Measurements from ENCODE around the gene GREM2.
A peak's percentile ranks its signal among the peaks of the same experiment; 100 is the strongest.

GREM2 gene

DNA sequence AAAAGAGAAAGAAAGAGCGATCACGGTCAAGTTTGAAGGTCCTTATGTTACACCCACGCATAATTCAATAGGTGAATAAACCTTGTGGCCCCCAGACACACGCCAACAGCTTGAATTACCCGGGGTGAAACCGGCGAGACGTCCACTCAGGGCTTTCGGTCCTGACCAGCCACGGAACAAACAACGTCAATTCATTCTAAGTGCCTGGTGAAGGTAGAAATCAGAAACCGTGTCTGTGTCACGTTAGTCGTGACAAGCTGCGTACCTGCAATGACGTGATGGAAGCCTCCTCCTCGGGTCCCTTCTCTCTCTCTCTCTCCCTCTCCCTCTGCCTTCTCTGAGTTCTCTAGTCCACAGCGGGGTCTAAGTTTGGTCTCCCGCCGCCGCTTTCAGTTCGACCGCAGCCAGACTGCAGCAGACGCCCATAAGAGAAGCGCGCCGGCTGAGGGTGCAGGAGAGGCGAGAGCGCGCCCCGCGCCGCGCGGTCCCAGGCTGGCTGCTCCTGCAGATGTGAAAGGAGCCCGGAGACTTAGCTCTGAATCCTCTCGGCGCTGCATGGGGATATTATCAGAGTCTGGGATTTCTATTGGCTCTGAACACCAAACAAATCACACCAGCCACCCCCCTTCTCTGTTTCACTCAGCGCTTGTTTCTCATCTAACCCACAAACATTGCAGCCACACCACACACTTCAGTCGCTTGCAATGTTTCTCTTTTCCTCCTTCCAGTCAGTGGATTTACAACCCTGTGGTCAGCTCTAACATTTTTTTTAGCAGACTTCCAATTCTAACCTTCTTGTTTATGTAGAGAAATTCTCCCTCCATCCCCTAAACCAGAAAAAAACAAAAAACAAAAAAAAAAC lies at the start of gene GREM2:
TSS of gene GREM2 (minus strand) at position 537 of the 862 bp plus-strand sequence. CDS start 118,680 bp downstream, outside the sequence.
- DNase-seq (ENCODE audit: low spot score): peak; percentile 32

DNA sequence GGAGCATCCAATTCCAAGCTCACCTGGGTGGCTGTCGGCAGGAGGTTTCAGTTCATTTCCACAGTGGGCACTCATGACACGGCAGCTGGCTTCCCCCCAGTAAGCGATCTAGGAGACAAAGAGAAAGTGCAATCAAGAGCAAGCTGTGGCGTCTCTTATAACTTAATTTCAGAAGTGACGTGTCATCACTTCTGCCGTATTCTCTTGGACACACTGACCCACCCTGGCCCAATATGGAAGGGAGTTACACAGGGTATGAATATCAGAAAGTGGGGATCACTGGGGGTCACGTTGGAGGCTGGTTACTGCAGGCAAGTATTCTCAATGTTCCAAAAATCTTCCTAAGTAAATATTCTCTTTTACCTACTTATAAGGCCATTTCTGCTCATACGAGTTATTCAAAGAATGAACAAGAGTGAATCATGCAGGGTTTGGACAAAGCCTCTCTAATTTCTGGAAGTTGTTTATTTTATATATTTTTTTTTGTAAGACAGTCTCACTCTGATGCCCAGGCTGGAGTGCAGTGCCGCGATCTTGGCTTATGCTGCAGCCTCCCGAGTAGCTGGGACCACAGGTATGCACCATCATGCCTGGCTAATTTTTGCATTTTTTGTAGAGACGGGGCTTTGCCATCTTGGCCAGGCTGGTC lies 46.5 kb upstream of the GREM2 start:
- no peak for DNase-seq (ENCODE audit: low spot score)

DNA sequence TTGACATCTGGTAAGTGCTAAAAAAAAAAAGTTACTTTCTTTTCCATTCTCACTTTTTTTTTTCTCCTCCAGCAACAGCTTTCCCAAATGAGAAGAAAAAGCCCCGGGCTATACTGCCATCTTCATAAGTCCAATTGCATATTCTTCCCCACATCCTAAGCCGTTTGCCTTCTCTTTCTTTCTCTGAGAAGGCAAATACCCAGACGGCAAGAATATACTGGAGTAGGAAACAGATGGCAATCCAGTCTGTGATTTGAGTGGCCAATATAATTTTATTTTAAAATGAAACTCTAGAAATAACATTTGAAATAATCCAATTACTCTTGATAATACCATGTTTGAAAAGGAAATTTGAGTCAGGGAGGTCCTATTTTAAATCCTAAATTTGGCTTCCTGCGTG lies 44.6 kb upstream of the GREM2 start:
- DNase-seq (ENCODE audit: low spot score): no peak

DNA sequence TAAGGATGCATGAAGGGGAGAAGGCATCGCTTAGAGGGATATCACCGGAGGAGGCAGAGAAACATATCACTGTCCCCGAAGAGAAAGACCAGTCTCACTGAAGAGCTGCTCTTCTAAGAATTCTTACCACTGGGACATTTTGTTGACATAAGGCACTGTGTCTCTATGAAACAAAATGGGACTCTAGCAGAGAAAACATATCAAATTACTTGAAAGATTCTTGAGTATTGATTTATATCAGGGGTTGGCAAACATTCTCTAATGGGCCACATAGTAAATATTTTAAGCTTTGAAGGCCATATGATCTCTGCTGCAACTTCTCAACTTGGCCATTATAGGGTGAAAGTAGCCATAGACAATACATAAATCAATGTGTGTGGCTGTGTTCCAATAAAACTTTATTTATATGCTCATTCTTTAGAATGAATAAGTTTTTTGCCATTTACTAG lies 41.0 kb upstream of the GREM2 start:
- no peak for DNase-seq (ENCODE audit: low spot score)

DNA sequence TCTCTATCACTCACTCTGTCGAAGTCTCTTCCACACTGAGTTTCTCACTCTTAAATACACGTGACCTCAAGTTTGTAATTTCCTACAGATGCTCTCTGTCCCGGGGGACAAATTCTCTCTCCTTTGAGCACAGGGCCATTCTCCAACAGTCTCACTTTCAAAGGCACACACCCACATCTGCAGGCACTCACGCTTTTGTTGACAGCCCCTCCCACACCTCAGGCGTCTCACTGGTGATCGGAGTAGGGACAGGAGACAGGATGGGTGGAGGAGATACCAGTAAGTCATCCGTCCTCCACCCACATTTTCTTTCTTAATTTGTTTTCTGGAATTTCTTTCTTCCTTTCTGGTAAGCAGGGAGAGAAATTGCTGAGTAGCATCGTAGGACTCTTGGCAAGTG lies 40.6 kb upstream of the GREM2 start:
- no peak for DNase-seq (ENCODE audit: low spot score)

DNA sequence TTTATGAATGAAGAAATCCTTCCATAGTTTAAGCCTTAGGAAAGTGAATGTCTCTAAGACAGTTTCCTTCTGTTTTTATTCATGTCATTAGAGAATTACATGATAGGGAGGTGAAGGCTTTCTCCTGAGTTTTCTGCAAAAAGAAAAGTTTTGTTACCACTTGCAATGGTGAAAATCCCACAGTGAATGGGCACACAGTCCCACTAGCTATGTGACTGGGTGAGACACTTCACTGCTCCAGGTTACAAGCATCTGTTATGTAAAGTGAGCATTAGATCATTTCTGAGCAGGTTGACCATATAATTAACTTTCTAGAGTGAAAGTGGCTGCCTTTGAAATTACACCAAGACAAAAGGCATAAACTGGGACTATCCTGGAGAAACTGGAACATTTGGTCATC lies 38.9 kb upstream of the GREM2 start:
- no peak for DNase-seq (ENCODE audit: low spot score)

DNA sequence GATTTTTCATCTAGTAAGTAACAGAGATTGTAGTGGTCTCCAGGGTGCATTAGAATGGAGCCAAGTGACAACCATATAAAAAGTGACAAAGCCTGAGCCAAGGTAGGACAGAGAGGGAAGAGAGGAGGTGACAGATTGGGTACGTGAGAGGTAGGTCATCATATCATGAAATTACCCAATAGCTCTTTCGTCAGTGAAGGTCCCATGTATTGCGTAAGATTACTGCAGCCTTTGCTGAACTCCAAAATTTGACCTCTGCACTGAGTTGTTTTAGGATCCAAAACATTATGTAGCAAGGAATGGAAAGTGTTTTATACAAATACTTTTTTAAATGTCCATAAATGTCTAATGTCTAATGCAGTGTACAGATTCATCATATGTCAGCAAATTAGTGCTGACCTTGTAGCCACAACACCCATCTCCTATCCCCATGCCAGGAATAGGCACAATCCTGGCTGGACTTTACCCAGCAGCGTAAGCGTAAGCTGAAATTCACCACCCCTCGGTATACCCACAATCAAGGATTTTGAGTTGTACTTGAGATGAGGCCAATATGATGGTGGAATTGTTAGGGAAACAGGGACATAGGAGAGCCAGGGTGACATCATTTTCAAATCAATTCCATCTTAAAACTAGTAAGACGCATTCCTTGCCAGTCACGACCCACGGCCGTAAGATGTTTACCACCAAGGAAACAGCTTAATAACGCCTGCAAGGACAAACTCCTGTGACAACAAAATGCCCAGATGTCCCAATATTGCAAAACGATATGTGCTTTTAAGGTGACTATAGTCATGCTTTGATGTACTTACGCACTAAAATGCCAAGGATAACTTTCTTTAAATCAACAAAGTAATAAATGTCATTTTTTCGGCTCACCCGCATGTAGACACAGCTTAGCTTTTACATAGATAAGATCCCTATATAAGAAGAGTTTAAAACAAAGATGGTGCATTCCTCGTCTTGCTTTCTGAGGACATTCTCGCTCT lies 38.1 kb upstream of the GREM2 start:
- DNase-seq (ENCODE audit: low spot score): no peak

DNA sequence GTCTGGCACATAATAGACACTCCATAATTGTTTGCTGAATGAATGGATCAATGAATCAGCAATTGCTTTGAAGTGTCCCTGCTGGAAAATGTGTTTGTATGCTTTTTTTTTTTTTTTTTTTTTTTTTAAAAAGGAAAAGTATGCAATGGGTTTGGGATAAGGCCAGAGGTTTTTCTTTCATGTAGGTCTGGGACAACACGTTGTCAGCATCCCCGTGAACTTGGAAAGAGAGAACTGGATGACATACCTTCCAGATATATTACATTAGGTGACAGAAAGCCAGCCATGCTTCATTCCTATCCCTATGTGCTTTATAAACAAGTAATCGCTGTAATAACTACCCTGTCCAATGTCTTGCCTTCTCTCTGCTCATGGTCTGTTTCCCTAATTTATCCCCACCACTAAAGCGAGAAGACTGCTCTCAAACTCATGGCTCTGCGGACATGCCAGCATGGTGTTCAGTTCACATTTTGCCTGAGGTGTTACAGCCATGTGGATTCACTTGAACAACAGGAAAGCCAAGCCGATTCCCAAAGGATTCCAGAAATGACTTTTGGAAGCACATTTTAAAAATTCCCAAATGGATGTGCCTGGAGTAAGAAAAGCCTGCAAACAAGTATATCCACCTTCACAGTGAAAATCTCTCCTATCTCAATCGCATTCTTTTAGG lies 34.8 kb upstream of the GREM2 start:
- no peak for DNase-seq (ENCODE audit: low spot score)

DNA sequence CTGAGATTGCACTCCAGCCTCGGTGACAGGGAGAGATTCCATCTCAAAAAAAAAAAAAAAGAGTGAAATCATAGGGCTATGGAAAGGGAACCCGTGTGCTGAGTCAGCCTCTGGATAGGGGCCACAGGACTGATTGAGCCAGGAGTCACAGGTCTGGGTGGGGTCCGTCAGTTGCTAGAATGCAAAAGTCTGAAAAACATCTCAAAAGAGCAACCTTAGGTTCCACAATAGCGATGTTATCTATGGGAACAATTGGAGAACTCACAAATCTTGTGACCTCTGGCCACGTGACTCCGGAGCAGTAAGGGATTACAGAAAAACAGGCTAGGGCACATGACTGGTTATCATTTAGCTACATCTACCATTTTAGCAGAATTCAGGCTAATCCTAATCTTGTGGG lies 32.8 kb upstream of the GREM2 start:
- no peak for DNase-seq (ENCODE audit: low spot score)

DNA sequence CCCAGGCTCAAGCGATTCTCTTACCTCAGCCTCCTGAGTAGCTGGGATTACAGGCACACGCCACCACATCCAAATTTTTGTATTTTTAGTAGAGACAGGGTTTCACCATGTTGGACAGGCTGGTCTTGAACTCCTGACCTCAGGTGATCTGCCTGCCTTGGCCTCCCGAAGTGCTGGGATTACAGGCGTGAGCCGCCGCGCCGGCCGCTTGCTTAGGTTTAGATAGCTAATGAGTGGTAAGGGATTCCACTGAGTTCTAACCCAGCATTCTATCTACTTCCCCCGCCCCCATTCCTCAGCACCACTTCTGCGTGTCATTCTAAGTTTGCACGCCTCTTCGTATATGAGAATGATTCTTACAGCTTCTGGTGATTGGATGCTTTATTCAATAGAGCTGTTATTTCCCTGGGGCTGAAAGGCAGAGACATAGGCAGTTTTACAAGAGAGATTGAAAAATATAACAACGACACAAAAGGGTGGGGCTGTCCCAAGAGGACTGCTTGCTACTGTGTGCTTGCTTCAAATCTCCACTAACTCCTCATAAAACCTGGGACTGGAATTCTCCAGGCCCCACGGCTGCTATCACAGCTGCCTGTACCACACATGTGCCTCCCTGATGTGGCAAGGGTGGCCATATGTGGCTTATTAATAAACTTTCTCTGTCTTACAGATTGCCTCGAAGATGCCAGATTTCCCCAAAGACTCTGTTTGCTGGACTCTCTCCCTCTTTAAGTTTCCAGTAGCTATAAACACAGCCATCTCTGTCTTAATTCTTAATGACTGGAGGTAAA lies 23.7 kb upstream of the GREM2 start:
- no peak for DNase-seq (ENCODE audit: low spot score)

DNA sequence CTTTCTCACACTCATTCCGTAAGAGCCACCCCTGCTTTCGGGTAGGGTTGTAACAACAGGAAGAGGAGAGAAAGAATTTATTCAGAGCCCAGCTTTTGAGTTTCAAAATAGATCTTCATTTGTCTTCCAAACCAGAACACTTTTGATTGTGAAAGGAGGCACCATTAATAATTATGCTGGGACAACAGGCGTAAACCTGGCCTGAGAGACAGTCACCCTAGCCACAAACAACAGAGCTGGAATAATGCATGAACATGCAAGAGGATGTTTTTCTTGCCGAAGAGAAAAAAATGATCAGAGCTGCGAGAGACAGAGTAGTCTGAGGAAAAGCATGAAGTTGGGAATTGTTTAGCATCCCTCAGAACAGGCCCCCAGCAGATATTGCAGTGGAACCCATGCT lies 18.5 kb upstream of the GREM2 start:
- no peak for DNase-seq (ENCODE audit: low spot score)

DNA sequence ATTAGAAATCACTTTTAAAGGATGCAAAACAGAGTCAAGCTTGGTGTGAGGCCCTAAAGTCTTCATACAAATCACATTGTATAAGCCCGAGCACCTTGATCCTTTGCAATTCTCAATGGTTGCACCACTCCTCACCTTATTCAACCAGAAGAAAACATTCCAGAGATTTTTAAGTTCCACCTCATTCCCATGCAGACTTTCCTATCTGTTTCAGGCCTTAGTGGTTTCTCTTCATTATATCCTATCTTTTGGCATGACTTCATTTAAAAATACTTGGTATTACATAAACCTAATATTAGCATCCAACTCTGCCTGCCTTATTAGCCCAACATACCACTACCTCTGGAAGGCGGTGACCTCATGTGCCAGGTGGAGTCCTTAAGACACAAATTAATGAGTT lies 9.3 kb upstream of the GREM2 start:
- DNase-seq (ENCODE audit: low spot score): no peak

DNA sequence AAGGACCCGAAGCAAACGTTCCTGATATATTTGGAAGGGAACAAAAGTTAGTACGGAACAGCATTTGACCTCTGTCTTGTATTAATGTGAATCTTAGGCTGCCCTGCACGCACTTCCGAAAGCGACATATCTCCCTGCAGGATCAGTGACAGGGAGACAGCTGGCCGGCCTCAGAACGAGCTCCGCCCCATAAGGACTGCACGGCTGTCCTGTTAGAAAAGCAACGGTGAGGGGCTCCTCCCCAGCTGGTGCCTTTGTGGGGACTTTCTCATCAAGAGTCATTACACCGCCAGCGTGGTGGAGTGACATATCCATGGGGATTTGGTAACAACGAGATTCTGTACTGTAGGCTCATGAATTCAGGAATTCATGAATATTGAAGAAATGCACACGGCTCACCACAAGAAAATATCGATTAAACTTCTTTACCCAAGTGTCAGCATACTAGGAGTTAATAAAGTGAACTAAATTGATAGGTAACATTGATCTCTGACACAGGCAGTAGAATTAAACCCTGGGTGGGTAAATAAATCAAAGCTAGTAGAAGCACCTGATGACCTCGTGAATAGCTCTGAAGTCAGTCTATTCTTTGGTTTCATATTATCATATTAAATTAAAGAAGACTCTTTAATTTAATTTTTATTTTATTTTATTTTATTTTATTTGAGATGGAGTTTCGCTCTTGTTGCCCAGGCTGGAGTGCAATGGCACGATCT lies 8.1 kb upstream of the GREM2 start:
- DNase-seq (ENCODE audit: low spot score): no peak

DNA sequence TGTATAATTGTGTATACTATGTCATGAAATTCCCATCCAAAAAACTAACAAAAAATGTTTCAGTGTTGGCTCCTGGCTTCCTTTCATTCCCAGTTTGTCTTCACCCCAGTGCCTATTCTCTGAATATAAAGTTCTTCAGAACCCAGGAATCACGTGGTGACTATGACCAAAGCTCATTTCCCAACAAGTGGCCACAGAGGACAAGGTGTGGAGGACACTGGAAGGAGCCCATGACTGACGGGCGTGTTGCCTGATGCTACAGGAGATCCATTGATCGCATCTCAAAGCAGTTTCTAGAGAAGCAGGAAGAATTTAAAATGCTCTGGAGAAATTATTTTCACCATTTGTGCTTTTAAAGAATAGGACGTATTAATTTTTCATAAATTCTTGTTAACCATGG lies 7.4 kb upstream of the GREM2 start:
- DNase-seq (ENCODE audit: low spot score): no peak

DNA sequence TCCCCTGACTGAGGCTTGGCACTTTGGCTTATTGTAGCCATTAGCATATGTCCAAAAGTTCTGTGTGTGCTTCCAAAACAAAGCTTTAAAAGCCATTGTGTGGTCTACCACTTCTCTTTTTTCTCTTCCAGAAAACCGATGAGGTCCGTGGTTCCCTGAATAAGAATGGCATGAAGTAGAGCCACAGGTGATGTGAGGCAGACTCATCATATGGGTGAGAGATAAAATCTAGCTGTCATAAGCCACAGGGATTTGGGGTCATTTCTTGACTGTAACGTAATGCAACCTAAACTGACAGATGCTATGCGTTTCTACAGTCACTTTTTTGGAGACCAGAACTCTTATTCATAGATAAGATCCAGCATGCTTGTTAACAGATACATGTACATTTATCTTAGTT lies 7.0 kb upstream of the GREM2 start:
- no peak for DNase-seq (ENCODE audit: low spot score)

DNA sequence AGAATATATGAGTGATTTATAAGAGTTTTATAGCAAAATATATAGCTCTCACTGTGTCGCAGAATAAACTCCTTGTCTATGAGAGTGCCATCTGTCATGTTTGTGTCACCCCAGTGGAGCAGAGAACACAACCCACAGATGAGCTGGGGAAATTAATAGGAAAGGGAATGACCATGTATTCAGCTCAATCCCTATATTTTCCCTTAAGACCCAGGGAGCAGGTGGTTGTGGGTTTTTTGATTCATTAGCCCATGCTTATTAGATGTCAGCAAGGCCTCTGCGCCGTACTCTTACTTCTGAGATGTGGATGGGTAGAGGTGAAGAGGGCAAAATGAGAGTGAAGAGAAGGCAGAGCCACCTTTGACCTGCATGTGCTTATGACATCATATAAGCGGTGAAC lies 4.1 kb upstream of the GREM2 start:
- no peak for DNase-seq (ENCODE audit: low spot score)

DNA sequence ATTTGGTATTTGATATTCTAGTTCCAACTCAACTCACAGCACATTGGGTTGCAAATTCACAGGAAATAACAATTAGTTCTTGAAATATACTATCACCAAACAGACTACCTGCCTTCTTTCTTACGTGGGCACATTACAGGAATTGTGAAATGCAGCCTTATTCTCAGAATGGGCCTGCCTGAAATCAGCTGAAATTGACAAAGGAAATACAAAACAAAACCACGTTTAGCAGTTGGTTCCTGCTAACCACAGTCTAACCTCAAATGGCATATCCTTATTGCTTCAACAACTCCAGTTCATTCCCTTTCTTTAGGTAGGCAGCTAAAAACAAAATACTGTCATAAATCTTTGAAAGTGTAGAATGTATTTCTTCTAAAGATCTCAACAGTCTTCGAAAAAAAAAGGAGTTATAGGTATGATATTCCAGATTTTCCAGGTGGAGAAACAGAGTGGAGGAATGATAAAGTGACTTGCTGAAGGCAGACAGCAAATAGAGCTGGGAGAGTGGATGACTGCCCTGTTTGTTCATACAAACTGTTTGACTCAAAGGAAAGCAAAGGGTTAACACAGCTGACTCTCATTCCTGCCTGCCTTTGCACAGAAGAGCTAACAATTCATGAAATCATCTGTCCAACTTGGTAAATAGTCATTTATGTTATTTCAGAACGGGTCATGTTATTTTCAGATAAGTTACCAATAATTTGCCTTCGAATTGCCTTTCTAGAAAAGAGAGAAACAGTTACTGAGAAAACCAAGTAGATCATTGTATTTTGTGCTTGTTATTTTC lies 1.6 kb upstream of the GREM2 start:
- DNase-seq (ENCODE audit: low spot score): no peak

DNA sequence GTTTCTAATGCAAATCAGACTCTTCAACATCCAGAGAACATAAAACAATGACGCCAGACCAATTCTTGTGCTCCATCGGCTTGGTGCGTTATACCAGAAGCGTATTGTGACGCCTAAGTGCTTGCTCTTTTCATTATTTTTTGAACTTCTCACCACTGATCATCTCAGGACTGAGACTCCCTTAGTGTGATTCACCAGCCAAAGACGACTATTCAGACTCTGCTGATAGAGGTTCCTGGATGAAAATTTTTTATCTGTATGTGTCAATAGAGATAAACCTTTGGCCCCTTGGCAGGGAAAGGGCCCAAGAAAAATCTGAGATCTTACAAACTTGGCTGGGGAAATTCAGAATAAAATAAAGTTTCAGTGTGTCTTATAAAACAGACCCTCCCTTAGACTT lies 856 bp upstream of the GREM2 start:
- DNase-seq (ENCODE audit: low spot score): no peak

DNA sequence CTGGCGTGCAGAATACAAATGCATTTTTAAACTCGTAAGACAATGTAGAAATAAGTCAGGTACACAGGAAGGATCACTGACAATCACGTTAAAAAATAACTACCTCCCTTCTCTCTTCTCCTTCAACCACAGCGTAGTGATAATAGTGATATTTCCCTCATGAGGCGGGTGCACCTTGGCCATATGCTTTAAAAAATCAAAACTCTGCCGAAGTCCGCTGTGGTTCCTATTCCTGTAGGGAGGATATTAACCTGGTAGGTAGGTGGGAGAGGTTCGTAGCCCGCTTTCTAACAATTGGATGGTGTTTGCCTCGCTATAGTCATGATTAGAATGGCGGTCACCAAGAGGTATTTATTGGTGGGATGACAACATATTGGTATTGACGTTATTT lies 732 bp downstream of the GREM2 start:
- no peak for DNase-seq (ENCODE audit: low spot score)

DNA sequence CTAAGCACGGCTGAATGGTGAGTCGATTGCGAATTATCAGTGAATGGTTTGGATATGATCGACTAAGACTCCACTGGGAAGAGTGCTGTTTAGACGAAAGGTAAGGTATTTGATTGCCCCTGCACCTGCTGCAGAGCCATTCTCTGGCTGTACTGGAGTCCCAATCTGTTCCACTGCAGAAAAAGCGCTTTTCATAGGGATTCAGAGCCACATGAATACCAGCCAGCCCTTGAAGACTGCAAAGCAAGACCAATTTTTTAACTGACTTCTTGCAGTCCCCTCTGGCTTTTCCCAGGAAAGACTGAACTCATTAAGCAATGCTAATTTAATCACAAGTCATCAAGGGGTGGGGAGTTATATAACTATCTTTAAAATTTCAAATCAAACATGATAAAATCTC lies 1.3 kb downstream of the GREM2 start:
- peak; percentile 9 for DNase-seq (ENCODE audit: low spot score)

Measured in putamen (tissue), 1 donor.